ENCODE results near the gene CDA. TPM values are rescaled to one million over a fixed set of nuclear protein-coding genes. Genes with fewer than 3 reads are reported as not detected.
A peak's percentile ranks its signal among the peaks of the same experiment; 100 is the strongest.

CDA gene
- total and polyA plus RNA-seq, 9 of the 15 experiments (the other 6 are each of a cell fraction or from before 2014, with no cell fraction given) = not detected

DNA sequence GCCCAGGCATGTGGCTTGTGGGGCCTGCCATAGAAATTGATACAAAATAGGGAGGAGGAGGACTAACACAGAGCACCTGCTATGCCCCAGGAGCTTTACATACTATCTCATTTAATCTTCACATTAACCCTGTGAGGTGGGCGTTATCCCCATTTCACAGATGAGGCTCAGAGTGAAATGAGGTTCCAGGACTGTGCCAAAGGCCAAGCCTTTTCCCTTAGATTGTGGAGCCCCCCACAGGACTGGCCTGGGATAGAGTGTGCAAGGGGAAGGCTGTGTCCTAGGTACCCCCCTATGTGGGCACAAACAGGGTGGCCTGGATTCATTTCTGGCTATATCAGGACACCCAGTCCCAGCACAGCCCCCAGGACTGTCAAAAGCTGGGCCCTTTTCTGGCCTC, 74.5 kb downstream of the CDA start:
- no peaks in the 10 kb centered on the region; the same call in 1 of the 2 replicates for H4K20me1 ChIP-seq (replicated peaks; ENCODE audit: control insufficient read depth, insufficient read depth, low read length)
- H2AFZ ChIP-seq (ENCODE audit: low read depth, low read length) = 0 out of 2 replicates have a peak overlapping the region, but pooled peaks have one; percentile 29
- 18% methylated on average over 1 of the region's 1 CpG for WGBS (ENCODE audit: insufficient coverage, low coverage, missing lambda C conversion rate)
- H3K27me3 ChIP-seq (ENCODE audit: control insufficient read depth in 2 of 2, insufficient read depth in 2 of 2, low read length in 2 of 2) = no peaks in the 10 kb centered on the region
- H3K9ac ChIP-seq (ENCODE audit: insufficient read depth in 1 of 2, low read depth in 2 of 2, low read length in 2 of 2) = no peak overlapping the region; a peak in 1 of 4 replicates
- intact Hi-C loops (cut with micrococcal nuclease) = no loop called here
- no peak overlapping the region for H3K4me2 ChIP-seq (ENCODE audit: insufficient read depth, low read length)
- ChIA-PET POLR2A (interaction anchor here (0.5 to 1.0 kb wide), 3 partner anchors 14 to 746 kb away, joined by 3 to 4 read pairs (median 3); no protein-coding TSS in a partner anchor), CTCF (ENCODE audit: low intra/inter-chr PET ratio) (interaction anchor here (1.1 kb wide), 1 partner anchor 143 kb away, joined by 3 read pairs; no protein-coding TSS in a partner anchor)
- H3K27ac ChIP-seq (ENCODE audit: extremely low read depth, low read depth, low read length) = no peak overlapping the region
- no peaks in the 10 kb centered on the region for H3K9me3 ChIP-seq (replicated peaks; ENCODE audit: control insufficient read depth, insufficient read depth, low read depth, low read length)
- no TSS peak for BruUV-seq (replicated peaks)
- H3K36me3 ChIP-seq (ENCODE audit: control insufficient read depth, insufficient read depth, low read length) = peaks cover 19% of the 10 kb centered on the region
- peak in 1 of 4 experiments; percentile 41 for DNase-seq (ENCODE audit: extremely low read depth in 1 of 4, low spot score in 3 of 4)
- peaks cover 34% of the 10 kb centered on the region for H3K79me2 ChIP-seq (ENCODE audit: control insufficient read depth, insufficient read depth, low read length)
- TF ChIP-seq RBM25 (IDR thresholded peaks at IDR 0.05; ENCODE audit: low read depth, low read length, severe bottlenecking) (peak; percentile 87), ARHGAP35 (IDR thresholded peaks at IDR 0.05; ENCODE audit: partially characterized antibody) (no peak), BCOR (IDR thresholded peaks at IDR 0.05) (peak; percentile 51; the same call in 1 of the 2 replicates), RFX1 (IDR thresholded peaks at IDR 0.05) (no peak), ESRRA (IDR thresholded peaks at IDR 0.05; ENCODE audit: borderline replicate concordance, low read depth) (peak; percentile 84), SNRNP70 (optimal IDR thresholded peaks at IDR 0.05; ENCODE audit: low read depth, low read length) (no peak), KDM2B (CRISPR knock-in tag; IDR thresholded peaks at IDR 0.05) (no peak), RAD21 (CRISPR knock-in tag; conservative IDR thresholded peaks at IDR 0.05 in 1 of 2, IDR thresholded peaks at IDR 0.05 in 1 of 2) (peak in 1 of 2 experiments; percentile 58; a peak in 2 of 4 replicates), RCOR1 (IDR thresholded peaks at IDR 0.05; ENCODE audit: borderline replicate concordance in 1 of 2, low read depth in 2 of 2, low read length in 2 of 2) (peak in 1 of 2 experiments; percentile 72; a peak in 2 of 4 replicates), ZNF561 (CRISPR knock-in tag; conservative IDR thresholded peaks at IDR 0.05) (no peak), NFIC (IDR thresholded peaks at IDR 0.05) (0 out of 2 replicates have a peak, but pooled peaks have one; percentile 6)
- TF ChIP-seq, protein P1, sequence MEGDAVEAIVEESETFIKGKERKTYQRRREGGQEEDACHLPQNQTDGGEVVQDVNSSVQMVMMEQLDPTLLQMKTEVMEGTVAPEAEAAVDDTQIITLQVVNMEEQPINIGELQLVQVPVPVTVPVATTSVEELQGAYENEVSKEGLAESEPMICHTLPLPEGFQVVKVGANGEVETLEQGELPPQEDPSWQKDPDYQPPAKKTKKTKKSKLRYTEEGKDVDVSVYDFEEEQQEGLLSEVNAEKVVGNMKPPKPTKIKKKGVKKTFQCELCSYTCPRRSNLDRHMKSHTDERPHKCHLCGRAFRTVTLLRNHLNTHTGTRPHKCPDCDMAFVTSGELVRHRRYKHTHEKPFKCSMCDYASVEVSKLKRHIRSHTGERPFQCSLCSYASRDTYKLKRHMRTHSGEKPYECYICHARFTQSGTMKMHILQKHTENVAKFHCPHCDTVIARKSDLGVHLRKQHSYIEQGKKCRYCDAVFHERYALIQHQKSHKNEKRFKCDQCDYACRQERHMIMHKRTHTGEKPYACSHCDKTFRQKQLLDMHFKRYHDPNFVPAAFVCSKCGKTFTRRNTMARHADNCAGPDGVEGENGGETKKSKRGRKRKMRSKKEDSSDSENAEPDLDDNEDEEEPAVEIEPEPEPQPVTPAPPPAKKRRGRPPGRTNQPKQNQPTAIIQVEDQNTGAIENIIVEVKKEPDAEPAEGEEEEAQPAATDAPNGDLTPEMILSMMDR (IDR thresholded peaks at IDR 0.05 in 2 of 3, conservative IDR thresholded peaks at IDR 0.05 in 1 of 3; ENCODE audit: insufficient read depth in 2 of 3, low read depth in 1 of 3, low read length in 3 of 3) = peak; percentile 50 to 52 (median 51)
- TF ChIP-seq, protein P2, sequence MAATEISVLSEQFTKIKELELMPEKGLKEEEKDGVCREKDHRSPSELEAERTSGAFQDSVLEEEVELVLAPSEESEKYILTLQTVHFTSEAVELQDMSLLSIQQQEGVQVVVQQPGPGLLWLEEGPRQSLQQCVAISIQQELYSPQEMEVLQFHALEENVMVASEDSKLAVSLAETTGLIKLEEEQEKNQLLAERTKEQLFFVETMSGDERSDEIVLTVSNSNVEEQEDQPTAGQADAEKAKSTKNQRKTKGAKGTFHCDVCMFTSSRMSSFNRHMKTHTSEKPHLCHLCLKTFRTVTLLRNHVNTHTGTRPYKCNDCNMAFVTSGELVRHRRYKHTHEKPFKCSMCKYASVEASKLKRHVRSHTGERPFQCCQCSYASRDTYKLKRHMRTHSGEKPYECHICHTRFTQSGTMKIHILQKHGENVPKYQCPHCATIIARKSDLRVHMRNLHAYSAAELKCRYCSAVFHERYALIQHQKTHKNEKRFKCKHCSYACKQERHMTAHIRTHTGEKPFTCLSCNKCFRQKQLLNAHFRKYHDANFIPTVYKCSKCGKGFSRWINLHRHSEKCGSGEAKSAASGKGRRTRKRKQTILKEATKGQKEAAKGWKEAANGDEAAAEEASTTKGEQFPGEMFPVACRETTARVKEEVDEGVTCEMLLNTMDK (IDR thresholded peaks at IDR 0.05; ENCODE audit: borderline replicate concordance, insufficient read depth, low read depth, low read length, poor library complexity, severe bottlenecking) = peak; percentile 72
- TF ChIP-seq, protein P3, sequence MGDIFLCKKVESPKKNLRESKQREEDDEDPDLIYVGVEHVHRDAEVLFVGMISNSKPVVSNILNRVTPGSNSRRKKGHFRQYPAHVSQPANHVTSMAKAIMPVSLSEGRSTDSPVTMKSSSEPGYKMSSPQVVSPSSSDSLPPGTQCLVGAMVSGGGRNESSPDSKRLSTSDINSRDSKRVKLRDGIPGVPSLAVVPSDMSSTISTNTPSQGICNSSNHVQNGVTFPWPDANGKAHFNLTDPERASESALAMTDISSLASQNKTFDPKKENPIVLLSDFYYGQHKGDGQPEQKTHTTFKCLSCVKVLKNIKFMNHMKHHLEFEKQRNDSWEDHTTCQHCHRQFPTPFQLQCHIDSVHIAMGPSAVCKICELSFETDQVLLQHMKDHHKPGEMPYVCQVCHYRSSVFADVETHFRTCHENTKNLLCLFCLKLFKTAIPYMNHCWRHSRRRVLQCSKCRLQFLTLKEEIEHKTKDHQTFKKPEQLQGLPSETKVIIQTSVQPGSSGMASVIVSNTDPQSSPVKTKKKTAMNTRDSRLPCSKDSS (IDR thresholded peaks at IDR 0.05; ENCODE audit: low read depth, partially characterized antibody) = no peak
- in situ Hi-C loops (cut with MboI) = no loop called here
- peaks cover 15 to 26% of the 10 kb centered on the region in 2 experiments; a peak in 3 of 5 replicates for H3K4me1 ChIP-seq (replicated peaks in 1 of 2; ENCODE audit: control insufficient read depth in 2 of 2, insufficient read depth in 2 of 2, low read length in 2 of 2)
- no peak for ATAC-seq
- no peaks in the 10 kb centered on the region for H3K9me1 ChIP-seq (ENCODE audit: control insufficient read depth, insufficient read depth, low read length)
- H3K4me3 ChIP-seq = no peak overlapping the region
- FAIRE-seq = no peak
